GM13976 (cell line): ENCODE measurements around the gene ZNF430.
A peak's percentile ranks its signal among the peaks of the same experiment; 100 is the strongest.
"Not testable (repeated sequence)": the region's sequence is repeated elsewhere in the genome, so short reads cannot be mapped to it uniquely, and the experiment has no call there.

Experiments used
- DNase-seq: peaks from one replicate; pipeline ENCODE4 v3.0.0; 2012; ENCODE audit warnings: low spot score
- in situ Hi-C: fragments of 300-500 bp; cut with MboI; formaldehyde crosslinking; loops from one replicate; pipeline ENCODE4 v1.12.0; 2022; ENCODE audit warnings: low sequenced_read_pairs, mixed read lengths, inconsistent platforms; ENCODE audit not compliant: unreplicated experiment
- TF ChIP-seq, protein P1 (sequence below): IDR thresholded peaks from 2 replicates; pipeline ENCODE4 v1.5.1; 2012; ENCODE audit warnings: borderline replicate concordance, mild to moderate bottlenecking; ENCODE audit not compliant: insufficient read depth; ENCODE audit errors: extremely low read depth, missing control alignments, control extremely low read depth

Gene ZNF430

DNA sequence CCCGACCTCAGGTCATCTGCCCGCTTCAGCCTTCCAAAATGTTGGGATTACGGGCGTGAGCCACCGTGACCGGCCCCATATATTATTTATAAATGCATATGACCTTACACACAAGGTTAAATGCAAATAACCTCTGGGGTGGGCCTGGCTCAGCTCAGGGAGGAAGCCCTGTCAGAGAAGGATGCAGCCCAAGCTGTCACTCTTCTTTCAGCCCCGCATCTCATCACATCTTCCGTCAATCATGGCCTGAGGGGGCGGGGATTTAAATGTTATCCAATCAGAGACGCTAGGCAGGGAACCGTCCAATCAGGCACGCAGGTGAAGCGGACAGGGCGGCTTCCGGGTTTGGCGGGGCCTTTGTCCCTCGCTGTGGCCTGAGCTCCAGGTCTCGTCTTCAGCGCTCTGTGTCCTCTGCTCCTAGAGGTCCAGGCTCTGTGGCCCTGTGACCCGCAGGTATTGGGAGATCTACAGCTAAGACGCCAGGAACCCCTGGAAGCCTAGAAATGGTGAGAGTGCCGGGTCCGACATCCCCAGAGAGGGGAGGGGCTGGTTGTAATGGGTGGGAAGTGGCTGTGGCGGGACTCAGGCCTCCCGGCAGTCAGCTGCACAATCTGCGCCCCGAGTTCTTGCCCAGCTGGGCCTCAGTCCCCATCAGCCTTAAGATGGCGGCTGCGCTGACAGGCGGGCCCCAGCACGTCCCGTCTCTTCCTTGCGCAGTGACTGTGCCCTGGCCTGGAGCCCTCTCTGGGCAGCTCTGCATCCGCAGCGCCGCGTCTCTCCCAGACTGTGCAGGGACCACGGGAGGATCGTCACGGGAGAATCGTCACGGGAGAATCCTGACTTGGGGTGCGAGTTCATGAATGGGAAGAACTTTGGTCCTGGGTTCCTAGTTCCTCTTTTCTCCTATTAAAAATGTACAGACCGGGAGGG lies at the start of gene ZNF430:
ZNF430 (plus strand) TSS at position 360 of the 930 bp plus-strand sequence; CDS start at position 504, 144 bp downstream.
- in situ Hi-C loops = no loop called here
- TF ChIP-seq, protein P1, sequence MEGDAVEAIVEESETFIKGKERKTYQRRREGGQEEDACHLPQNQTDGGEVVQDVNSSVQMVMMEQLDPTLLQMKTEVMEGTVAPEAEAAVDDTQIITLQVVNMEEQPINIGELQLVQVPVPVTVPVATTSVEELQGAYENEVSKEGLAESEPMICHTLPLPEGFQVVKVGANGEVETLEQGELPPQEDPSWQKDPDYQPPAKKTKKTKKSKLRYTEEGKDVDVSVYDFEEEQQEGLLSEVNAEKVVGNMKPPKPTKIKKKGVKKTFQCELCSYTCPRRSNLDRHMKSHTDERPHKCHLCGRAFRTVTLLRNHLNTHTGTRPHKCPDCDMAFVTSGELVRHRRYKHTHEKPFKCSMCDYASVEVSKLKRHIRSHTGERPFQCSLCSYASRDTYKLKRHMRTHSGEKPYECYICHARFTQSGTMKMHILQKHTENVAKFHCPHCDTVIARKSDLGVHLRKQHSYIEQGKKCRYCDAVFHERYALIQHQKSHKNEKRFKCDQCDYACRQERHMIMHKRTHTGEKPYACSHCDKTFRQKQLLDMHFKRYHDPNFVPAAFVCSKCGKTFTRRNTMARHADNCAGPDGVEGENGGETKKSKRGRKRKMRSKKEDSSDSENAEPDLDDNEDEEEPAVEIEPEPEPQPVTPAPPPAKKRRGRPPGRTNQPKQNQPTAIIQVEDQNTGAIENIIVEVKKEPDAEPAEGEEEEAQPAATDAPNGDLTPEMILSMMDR = no peak
- DNase-seq = peak; percentile 89

- in situ Hi-C loops = not testable (repeated sequence)
These were observed 27.7 kb upstream of the ZNF430 start for GRCh38 chr19:20992788-20993187.

GRCh38 chr19:20999731-21000352 lies 20.6 kb upstream of the ZNF430 start:
- in situ Hi-C loops = no loop called here
- peak; percentile 88 for DNase-seq
- TF ChIP-seq, protein P1 = no peak

More at GRCh38 chr19:20992788-20993187, 27.7 kb upstream of the ZNF430 start:
- DNase-seq = not testable (repeated sequence)

DNA sequence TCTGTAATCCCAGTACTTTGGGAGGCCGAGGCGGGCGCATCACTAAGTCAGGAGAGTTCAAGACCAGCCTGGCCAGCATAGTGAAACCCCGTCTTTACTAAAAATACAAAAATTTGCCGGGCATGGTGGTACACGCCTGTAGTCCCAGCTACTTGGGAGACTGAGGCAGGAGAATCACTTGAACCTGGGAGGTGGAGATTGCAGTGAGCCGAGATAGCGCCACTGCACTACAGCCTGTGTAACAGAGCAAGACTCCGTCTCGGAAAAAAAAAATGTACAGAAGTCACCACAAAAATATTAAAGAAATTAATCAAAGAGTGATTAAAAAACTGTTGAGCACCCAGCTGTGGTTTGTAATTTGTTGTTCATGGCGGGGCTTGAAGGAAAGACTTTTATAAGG lies 781 bp downstream of the ZNF430 start:
- DNase-seq, in situ Hi-C loops: not testable (repeated sequence)

GRCh38 chr19:21022996-21023395 lies 2.5 kb downstream of the ZNF430 start:
- in situ Hi-C loops = no loop called here
- peak; percentile 37 for DNase-seq
- TF ChIP-seq, protein P1 = no peak

- no peak for DNase-seq
- in situ Hi-C loops = no loop called here
- TF ChIP-seq, protein P1 = no peak
These were observed 3.4 kb downstream of the ZNF430 start for GRCh38 chr19:21023901-21024300.

DNA sequence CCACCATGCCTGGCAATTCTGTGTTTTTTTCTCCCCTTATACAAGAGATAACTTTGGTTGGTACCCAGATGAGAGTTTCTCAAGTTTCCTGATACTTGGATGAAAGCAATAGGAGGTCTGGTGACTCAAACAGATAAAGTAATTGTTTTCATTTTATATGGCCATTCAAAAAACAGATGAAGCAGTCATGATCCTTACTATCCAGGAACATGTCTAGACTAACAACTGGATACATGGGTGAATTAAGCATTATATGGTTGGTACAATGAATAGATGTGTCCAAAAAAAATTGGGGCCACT lies 8.5 kb downstream of the ZNF430 start:
- in situ Hi-C loops = no loop called here
- TF ChIP-seq, protein P1 = no peak
- no peak for DNase-seq
